ENCODE data around the gene AQP2.
"Not testable (repeated sequence)": the region's sequence is repeated elsewhere in the genome, so short reads cannot be mapped to it uniquely, and the experiment has no call there.

The AQP2 gene

DNA sequence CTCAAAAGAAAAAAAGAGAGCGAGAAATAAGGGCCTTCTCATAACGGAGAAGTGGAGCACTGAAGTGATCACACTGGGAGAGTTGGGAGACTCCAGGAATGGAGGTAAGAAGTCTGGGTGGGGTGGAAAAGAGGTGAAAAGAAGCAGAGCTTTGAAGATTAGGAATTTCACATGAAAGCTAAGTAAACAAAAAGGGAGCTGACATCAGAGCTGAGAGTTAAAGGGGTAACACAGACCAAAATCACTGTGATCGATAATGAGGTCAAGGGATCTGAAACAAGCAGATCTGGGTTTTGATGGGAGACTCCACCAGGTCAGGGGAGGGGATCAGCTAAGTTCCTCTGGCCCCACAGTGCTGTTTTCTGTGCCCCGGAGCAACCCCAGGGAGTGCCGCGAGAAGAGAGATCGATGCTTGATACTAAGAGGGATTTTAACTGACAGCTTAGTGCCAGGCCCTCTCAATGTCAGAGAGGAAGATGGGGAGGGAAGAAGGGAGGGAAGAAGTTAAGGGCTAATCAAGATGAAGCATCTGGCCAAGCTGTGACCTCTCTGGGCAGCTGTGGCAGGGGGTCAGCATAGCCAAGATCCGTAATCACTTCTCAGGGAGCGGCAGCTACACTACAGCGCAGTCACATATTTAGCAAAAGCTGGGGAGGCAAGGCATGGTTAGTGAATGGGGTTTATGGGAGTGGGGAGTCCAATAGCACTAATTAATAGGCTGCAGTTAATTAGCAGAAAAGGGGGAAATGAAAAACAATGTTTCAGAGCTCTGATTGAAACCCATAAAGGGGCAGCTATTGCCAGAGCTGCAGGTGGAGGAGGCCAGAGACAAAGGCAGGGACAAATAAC is 30.2 kb downstream of the AQP2 start:
- TF ChIP-seq, protein P1, sequence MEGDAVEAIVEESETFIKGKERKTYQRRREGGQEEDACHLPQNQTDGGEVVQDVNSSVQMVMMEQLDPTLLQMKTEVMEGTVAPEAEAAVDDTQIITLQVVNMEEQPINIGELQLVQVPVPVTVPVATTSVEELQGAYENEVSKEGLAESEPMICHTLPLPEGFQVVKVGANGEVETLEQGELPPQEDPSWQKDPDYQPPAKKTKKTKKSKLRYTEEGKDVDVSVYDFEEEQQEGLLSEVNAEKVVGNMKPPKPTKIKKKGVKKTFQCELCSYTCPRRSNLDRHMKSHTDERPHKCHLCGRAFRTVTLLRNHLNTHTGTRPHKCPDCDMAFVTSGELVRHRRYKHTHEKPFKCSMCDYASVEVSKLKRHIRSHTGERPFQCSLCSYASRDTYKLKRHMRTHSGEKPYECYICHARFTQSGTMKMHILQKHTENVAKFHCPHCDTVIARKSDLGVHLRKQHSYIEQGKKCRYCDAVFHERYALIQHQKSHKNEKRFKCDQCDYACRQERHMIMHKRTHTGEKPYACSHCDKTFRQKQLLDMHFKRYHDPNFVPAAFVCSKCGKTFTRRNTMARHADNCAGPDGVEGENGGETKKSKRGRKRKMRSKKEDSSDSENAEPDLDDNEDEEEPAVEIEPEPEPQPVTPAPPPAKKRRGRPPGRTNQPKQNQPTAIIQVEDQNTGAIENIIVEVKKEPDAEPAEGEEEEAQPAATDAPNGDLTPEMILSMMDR (IDR thresholded peaks at IDR 0.05; ENCODE audit: insufficient read depth, low read length, poor library complexity, severe bottlenecking): no peak
- no peak for DNase-seq (ENCODE audit: extremely low read depth, insufficient read length)
- no peak overlapping the region for H3K4me3 ChIP-seq (replicated peaks; ENCODE audit: low read depth, low read length)
- H3K36me3 ChIP-seq (ENCODE audit: control insufficient read depth, insufficient read depth, low read length): no peaks in the 10 kb centered on the region; the same call in 1 of the 2 replicates
- H3K27me3 ChIP-seq (replicated peaks; ENCODE audit: control insufficient read depth, insufficient read depth, low read length): no peaks in the 10 kb centered on the region

DNA sequence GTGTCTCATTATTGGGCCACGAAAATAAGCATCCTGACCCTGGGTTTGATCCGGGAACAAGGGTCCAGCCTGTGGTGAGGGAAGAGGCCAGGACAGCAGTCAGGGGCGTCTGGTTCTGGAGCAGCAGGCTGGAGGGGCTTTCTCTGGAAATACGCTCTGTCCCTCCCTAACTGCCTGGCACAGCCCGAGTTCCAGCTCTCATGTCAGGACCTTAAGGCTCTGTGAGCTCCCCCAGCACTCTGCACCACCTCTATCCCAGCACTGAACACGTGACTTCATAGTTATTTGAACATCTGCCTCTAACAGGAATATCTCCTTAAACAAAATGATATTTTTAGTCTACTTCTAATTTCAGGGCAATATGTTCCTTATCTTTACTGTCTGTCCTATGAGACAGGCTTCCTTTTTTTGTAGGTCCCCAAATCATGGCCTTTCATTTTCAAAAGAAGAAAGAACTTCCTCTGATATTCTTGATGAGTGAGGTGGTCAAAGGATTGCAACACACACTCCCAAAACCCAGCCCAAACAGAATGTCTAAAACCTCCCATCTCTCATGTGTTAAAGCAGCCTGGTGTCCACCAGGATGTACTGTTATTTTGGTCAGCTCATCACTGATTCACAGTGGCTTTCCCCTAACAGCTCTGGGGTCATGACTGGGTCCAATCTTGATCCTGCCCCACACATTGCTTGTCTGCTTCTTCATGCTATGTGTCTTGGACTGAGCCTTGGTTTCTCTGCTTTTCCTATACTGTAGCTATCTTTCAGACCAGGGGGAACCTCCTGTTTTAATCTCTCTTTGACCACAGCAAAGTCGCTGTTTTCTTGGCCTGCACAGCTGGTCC is 31.9 kb downstream of the AQP2 start:
- Histone ChIP-seq H3K4me3 (replicated peaks; ENCODE audit: low read depth, low read length) (no peak overlapping the region), H3K36me3 (ENCODE audit: control insufficient read depth, insufficient read depth, low read length) (peaks cover 2% of the 10 kb centered on the region; the same call in 1 of the 2 replicates), H3K27me3 (replicated peaks; ENCODE audit: control insufficient read depth, insufficient read depth, low read length) (no peaks in the 10 kb centered on the region)
- TF ChIP-seq, protein P1 (IDR thresholded peaks at IDR 0.05; ENCODE audit: insufficient read depth, low read length, poor library complexity, severe bottlenecking): no peak
- DNase-seq (ENCODE audit: extremely low read depth, insufficient read length): no peak

DNA sequence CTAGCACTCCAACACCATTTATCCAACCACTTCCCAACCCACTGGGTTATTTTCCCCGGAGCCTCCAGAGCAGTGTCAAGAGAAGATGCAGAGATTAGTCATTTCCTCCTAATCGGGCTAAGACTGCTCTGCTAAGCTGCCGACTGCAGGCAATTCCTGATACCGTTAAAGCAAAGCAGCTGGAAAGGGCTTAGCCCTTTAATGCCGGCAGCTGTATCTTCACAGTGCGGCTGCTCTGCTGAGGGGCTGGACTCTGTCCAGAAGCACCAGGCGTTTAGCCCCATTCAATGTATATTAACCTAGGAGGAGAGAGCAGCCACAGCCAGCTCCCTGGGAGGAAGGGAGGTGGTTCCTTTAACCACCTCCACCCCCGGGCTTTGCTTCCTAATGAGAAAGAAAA is 33.4 kb downstream of the AQP2 start:
- Histone ChIP-seq H3K27me3 (replicated peaks; ENCODE audit: control insufficient read depth, insufficient read depth, low read length) (no peaks in the 10 kb centered on the region), H3K4me3 (replicated peaks; ENCODE audit: low read depth, low read length) (no peak overlapping the region), H3K36me3 (ENCODE audit: control insufficient read depth, insufficient read depth, low read length) (peaks cover 4% of the 10 kb centered on the region)
- TF ChIP-seq, protein P1 (IDR thresholded peaks at IDR 0.05; ENCODE audit: insufficient read depth, low read length, poor library complexity, severe bottlenecking): no peak
- DNase-seq (ENCODE audit: extremely low read depth, insufficient read length): no peak

DNA sequence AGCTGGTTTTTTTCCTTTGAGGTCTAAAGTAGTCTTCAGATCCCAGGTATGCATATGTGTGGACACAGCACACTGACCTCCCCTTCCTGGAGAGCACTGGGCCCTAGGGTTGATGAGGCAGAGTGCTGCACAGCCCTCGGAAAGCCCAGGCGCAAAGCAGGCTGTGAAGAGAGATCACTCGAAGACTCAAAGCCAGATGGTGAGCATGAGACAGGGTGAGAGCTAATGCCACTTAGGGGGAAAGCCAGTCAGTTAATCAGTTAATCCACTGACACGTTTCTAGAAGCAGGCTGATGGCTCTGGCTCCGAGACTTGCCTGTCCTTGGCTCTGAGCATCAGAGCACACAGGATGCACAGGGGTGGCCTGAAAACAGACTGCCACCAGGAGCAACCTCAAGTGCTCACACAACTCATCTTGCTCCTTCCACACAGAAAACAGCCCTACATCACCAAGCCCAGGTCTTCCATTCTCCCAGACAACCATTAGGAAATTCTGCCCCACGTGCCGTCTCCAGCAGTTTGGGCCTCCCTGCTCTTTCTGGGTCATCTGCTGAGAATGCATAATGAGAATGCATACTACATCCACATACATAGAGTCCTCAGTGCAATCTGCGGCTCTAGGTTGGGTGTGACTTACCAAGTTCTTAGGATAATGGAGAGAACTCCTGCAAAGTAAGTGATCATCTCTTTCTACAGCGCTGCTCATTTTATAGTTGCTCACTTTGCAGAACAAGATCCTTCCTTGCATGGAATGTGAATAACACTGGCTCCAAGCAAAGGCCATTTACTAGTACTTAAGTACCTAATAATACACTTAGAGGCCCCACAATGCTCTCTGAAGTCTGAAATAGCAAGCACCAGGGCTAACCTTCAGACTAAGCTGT is 34.2 kb downstream of the AQP2 start:
- Histone ChIP-seq H3K27me3 (replicated peaks; ENCODE audit: control insufficient read depth, insufficient read depth, low read length) (no peaks in the 10 kb centered on the region), H3K4me3 (replicated peaks; ENCODE audit: low read depth, low read length) (no peak overlapping the region), H3K36me3 (ENCODE audit: control insufficient read depth, insufficient read depth, low read length) (peaks cover 4% of the 10 kb centered on the region)
- DNase-seq (ENCODE audit: extremely low read depth, insufficient read length): no peak
- TF ChIP-seq, protein P1 (IDR thresholded peaks at IDR 0.05; ENCODE audit: insufficient read depth, low read length, poor library complexity, severe bottlenecking): no peak

DNA sequence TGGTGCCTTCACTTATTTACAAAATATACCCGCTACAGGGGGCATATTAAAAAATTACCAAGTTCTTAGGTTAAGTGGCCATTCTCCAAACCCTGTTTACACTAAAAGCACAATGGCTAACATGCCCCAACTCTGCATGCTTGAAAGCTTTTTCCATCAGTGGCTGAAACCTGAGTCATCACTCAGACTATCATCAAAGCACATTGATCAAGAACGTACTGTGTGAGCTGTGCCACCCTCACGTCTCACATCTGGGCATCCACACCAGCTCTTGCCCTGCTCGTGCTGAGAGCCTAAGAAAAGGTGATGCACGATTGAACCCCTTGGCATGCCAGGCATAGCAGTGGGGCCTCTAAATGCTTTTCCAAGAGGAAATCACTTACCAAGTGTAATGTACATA is 35.4 kb downstream of the AQP2 start:
- no peak for DNase-seq (ENCODE audit: extremely low read depth, insufficient read length)
- H3K27me3 ChIP-seq (replicated peaks; ENCODE audit: control insufficient read depth, insufficient read depth, low read length): no peaks in the 10 kb centered on the region
- H3K4me3 ChIP-seq (replicated peaks; ENCODE audit: low read depth, low read length): no peak overlapping the region
- H3K36me3 ChIP-seq (ENCODE audit: control insufficient read depth, insufficient read depth, low read length): peaks cover 5% of the 10 kb centered on the region
- TF ChIP-seq, protein P1 (IDR thresholded peaks at IDR 0.05; ENCODE audit: insufficient read depth, low read length, poor library complexity, severe bottlenecking): no peak

DNA sequence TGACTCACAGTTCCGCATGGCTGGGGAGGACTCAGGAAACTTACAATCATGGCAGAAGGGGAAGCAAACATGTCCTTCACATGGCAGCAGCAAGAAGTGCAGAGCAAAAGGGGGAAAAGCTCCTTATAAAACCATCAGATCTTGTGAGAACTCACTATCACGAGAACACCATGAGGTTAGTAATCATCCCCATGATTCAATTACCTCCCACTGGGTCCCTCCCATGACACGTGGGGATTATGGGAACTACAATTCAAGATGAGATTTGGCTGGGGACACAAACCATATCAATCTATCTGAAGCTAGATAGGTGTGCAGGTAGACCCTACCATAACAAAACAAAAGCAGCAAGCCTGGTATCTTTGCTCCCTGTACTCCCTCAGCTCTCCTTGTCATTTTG is 35.9 kb downstream of the AQP2 start:
- H3K36me3 ChIP-seq (ENCODE audit: control insufficient read depth, insufficient read depth, low read length): not testable (repeated sequence)

More for the DNA sequence above, 35.9 kb downstream of the AQP2 start:
- not testable (repeated sequence) for H3K27me3 ChIP-seq (replicated peaks; ENCODE audit: control insufficient read depth, insufficient read depth, low read length); DNase-seq (ENCODE audit: extremely low read depth, insufficient read length); H3K4me3 ChIP-seq (replicated peaks; ENCODE audit: low read depth, low read length)

Data from GM06990 (cell line).